Measurements from ENCODE around the gene OR52I1.

Gene OR52I1, protein sequence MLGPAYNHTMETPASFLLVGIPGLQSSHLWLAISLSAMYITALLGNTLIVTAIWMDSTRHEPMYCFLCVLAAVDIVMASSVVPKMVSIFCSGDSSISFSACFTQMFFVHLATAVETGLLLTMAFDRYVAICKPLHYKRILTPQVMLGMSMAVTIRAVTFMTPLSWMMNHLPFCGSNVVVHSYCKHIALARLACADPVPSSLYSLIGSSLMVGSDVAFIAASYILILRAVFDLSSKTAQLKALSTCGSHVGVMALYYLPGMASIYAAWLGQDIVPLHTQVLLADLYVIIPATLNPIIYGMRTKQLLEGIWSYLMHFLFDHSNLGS

DNA sequence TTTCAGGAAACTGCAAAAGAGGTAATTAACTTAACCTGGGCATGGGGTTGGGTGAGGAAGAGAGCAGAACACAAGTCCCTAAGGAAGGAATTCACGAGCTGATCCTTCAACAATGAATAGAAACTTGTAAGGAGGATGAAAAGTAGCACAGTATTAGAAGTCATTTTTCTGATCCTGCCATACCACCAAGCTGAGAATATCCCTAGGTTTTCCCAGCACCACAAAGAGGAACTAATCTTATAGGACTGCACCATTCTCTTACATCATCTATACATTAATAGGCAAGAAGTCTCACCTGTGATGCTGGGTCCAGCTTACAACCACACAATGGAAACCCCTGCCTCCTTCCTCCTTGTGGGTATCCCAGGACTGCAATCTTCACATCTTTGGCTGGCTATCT, at the start of gene OR52I1:
Gene OR52I1 (plus strand): TSS at position 301 of the 400 bp plus-strand sequence. CDS start 0 bp downstream, at position 301.
- Histone ChIP-seq H3K4me1 (peaks cover 0 to 7% (median 0%) of the 10 kb centered on the region in 10 experiments; a peak in 2 of 20 replicates), H3K27me3 (0 out of 22 replicates have a peak, but pooled peaks cover 0 to 9% (median 0%) of the 10 kb centered on the region in 11 experiments), H3K4me2 (peak within 1 kb of the TSS in 2 of 11 experiments; percentile 47 to 60; a peak in 4 of 22 replicates), H3K36me3 (peaks cover 4 to 20% (median 10%) of the 10 kb centered on the region in 11 experiments; a peak in 12 of 22 replicates), H3K4me3 (no peak within 1 kb of the TSS), H3K27ac (peak within 1 kb of the TSS in 2 of 11 experiments; percentile 41 to 54; a peak in 2 of 22 replicates), H3K9me3 (replicated peaks in 1 of 11) (no peaks in the 10 kb centered on the region), H4K20me1 (no peaks in the 10 kb centered on the region), H3K9ac (no peak within 1 kb of the TSS)
- no peak for TF ChIP-seq Cebpa-rat (IDR thresholded peaks at IDR 0.05)

DNA sequence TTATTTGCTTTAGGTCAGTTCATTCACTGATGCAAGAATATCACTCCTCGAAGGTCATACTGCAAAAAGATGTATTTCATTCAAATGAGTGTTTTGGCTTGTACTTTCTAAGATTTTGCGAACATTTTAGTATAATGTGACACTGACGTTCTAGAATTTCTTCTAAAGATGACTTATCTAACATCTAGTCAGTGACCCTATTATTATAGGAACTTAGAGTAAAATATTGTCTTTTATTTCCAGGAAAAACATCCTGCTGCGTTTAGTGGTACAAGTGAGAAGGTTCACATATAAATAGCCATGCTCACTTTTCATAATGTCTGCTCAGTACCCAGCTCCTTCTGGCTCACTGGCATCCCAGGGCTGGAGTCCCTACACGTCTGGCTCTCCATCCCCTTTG, 48.9 kb upstream of the OR52I1 start, which contains the start of gene OR52M1:
Gene OR52M1 (plus strand): TSS at position 301 of the 400 bp plus-strand sequence. CDS start 0 bp downstream, at position 301.
- Histone ChIP-seq H3K4me1 (peaks cover 0 to 6% (median 0%) of the 10 kb centered on the region in 10 experiments; a peak in 1 of 20 replicates), H3K27me3 (no peaks in the 10 kb centered on the region), H3K36me3 (no peaks in the 10 kb centered on the region), H3K9ac (no peak within 1 kb of the TSS), H3K4me2 (no peak within 1 kb of the TSS), H3K4me3 (no peak within 1 kb of the TSS), H3K9me3 (replicated peaks in 1 of 11) (no peaks in the 10 kb centered on the region; a peak in 2 of 22 replicates), H4K20me1 (no peaks in the 10 kb centered on the region), H3K27ac (no peak within 1 kb of the TSS)
- TF ChIP-seq Cebpa-rat (IDR thresholded peaks at IDR 0.05): no peak

DNA sequence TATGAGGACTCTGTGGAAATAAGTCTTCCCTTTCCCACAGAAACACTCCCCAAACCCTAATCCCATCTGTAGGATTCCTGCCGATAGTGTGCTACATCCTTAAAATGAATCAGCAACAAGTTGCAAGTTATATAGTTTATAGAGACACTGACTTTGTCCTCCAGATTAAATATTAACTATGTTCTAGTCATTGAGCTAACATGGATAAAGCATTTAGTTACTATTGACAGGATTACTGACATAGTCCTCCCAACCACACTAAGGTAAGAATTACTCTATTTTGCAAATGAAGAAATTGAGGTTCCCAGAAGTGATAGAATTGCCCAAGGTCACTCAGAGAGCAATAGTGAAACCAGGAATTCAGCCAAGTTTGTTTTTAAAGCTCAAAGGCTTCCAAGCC, 47.0 kb upstream of the OR52I1 start:
- Histone ChIP-seq H3K4me3 (no peak overlapping the region), H4K20me1 (no peaks in the 10 kb centered on the region), H3K9ac (no peak overlapping the region), H3K9me3 (replicated peaks in 1 of 11) (peaks cover 5 to 17% (median 12%) of the 10 kb centered on the region in 11 experiments; a peak in 16 of 22 replicates), H3K4me2 (no peak overlapping the region), H3K4me1 (peaks cover 0 to 6% (median 0%) of the 10 kb centered on the region in 10 experiments; a peak in 1 of 20 replicates), H3K36me3 (no peaks in the 10 kb centered on the region), H3K27me3 (no peaks in the 10 kb centered on the region), H3K27ac (no peak overlapping the region)
- no peak for TF ChIP-seq Cebpa-rat (IDR thresholded peaks at IDR 0.05)

DNA sequence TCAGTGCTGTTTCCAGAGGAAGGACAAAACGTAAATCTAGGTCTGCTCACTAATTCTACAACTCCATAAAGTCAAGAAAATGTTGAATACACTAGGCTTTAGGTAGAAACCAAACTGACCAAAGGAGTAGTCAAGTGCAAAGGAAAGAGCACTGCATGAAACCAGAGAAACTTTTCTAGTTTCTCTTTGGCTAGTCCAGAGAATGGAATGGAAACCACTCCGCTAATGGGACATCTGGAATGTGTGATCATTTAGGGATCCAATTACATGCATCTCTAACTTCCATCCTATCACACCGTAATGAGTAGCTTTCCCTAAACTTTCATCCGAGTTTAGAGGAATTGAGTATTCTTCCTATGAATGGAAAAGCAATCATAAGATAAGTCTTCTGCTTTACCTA, 46.4 kb upstream of the OR52I1 start:
- Histone ChIP-seq H3K27me3 (no peaks in the 10 kb centered on the region), H3K4me1 (peaks cover 0 to 6% (median 0%) of the 10 kb centered on the region in 10 experiments; a peak in 1 of 20 replicates), H3K9ac (no peak overlapping the region), H4K20me1 (no peaks in the 10 kb centered on the region), H3K4me2 (no peak overlapping the region), H3K27ac (no peak overlapping the region), H3K36me3 (no peaks in the 10 kb centered on the region), H3K9me3 (replicated peaks in 1 of 11) (peaks cover 5 to 17% (median 12%) of the 10 kb centered on the region in 11 experiments; a peak in 16 of 22 replicates), H3K4me3 (no peak overlapping the region)
- no peak for TF ChIP-seq Cebpa-rat (IDR thresholded peaks at IDR 0.05)

DNA sequence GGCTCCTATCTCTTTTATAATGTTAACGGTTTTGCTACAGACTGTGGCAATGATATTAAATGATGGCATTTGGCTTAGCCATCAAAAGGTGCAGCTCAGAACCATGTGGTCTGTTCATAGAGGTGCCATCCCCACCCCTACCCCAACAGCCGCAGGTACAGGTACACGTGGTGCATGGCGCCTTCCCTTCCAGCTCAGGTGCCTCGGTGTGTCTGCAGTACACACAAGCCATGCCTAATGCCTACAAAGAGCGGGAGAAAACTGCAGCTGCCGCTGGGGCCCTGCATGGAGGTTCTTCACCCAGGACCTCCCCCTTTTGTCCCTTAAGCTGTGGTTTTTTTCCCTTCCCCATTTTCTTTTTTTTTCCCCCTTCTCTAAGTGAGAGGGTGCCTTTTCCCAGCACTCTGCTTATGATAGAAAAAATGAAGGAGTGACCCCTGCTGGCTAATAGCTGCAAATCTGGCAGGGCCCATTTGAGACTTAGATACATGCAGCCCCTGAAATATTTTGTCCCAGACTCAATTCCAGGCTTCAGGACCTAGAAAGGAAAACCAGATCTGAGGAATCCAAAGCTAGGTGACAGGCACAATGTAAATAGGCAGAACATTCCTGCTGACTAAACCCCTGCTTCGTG, 42.4 kb upstream of the OR52I1 start:
- Histone ChIP-seq H3K4me1 (peaks cover 0 to 4% (median 0%) of the 10 kb centered on the region in 10 experiments; a peak in 1 of 20 replicates), H3K27ac (no peak overlapping the region), H3K27me3 (no peaks in the 10 kb centered on the region), H3K9me3 (replicated peaks in 1 of 11) (peaks cover 5 to 20% (median 12%) of the 10 kb centered on the region in 11 experiments; a peak in 16 of 22 replicates), H4K20me1 (no peaks in the 10 kb centered on the region), H3K4me2 (no peak overlapping the region), H3K4me3 (no peak overlapping the region), H3K9ac (no peak overlapping the region), H3K36me3 (no peaks in the 10 kb centered on the region)
- TF ChIP-seq Cebpa-rat (IDR thresholded peaks at IDR 0.05): no peak

DNA sequence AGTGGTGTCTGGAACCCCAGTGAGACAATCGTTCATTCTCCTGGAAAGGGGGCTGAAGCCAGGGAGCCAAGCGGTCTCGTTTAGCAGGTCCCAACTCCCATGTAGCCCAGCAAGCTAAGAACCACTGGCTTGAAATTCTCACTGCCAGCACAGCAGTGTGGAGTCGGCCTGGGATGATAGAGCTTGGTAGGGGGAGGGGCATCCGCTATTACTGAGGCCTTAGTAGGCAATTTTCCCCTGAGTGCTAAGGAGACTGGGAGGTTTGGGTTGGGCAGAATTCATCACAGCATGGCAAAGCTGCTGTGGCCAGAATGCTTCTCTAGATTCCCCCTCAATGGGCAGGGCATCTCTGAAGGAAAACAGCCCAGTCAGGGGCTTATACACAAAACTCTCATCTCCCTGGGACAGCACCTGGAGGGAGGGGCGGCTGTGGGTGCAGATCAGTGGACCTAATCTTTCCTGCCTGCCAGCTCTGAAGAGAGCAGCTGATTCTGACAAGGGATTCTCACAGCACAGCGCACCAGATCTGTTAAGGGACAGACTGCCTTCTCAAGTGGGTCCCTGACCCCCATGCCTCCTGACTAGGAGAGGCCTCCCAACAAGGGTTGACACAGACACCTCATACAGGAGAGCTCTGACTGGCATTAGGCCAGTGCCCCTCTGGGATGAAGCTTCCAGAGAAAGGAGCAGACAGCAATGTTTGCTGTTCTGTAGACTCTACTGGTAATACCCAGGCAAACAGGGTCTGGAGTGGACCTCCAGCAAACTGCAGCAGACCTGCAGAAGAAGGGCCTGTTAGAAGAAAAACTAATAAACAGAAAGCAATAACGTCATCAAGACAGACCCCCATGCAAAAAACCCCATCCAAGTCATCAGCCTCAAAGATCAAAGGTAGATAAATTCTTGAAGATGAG, 34.1 kb upstream of the OR52I1 start:
- Histone ChIP-seq H3K9me3 (replicated peaks in 1 of 11) (peaks cover 8 to 30% (median 11%) of the 10 kb centered on the region in 11 experiments; a peak in 18 of 22 replicates), H3K4me2 (no peak overlapping the region), H3K36me3 (no peaks in the 10 kb centered on the region), H3K4me3 (no peak overlapping the region), H3K27me3 (no peaks in the 10 kb centered on the region), H3K9ac (no peak overlapping the region), H3K4me1 (no peaks in the 10 kb centered on the region), H4K20me1 (no peaks in the 10 kb centered on the region), H3K27ac (no peak overlapping the region)
- no peak for TF ChIP-seq Cebpa-rat (IDR thresholded peaks at IDR 0.05)

DNA sequence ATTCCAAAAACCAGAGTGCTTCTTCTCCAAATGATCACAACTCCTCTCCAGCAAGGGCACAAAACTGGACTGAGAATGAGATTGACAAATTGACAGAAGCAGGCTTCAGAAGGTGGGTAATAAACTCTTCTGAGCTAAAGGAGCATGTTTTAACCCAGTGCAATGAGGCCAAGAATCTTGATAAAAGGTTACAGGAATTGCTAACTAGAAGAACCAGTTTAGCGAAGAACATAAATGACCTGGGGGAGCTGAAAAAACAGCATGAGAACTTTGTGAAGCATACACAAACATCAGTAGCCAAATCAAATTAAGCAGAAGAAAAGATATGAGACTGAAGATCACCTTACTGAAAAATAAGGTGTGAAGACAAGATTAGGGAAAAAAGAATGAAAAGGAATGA, 33.4 kb upstream of the OR52I1 start:
- H3K9me3 ChIP-seq (replicated peaks in 1 of 11): peaks cover 8 to 32% (median 11%) of the 10 kb centered on the region in 11 experiments; a peak in 18 of 22 replicates
- H3K4me2 ChIP-seq: no peak overlapping the region
- H3K9ac ChIP-seq: no peak overlapping the region
- no peaks in the 10 kb centered on the region for H3K27me3 ChIP-seq
- no peaks in the 10 kb centered on the region for H4K20me1 ChIP-seq
- no peak overlapping the region for H3K27ac ChIP-seq
- H3K4me1 ChIP-seq: no peaks in the 10 kb centered on the region
- TF ChIP-seq Cebpa-rat (IDR thresholded peaks at IDR 0.05): no peak
- H3K4me3 ChIP-seq: no peak overlapping the region
- H3K36me3 ChIP-seq: no peaks in the 10 kb centered on the region

DNA sequence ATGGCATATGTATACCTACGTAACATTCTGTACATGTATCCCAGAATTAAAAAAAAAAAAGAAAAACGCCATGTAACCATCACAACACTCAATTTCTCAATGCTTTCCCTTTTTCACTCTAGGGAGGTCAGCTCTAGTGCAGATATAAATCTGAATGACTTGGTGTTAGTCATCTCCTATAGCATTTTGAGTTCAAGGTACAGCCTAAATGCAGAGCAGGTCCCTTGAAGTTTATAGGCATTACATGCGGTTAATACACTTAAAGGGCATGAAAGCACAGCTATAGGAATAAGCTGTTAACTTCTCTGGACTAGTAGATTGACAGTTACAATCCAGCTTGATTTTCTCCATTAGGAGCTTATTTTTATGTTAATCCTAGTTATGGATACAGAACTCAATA, 28.5 kb upstream of the OR52I1 start:
- Histone ChIP-seq H3K4me2 (no peak overlapping the region), H3K9ac (no peak overlapping the region), H3K4me1 (no peaks in the 10 kb centered on the region), H4K20me1 (no peaks in the 10 kb centered on the region), H3K4me3 (no peak overlapping the region), H3K36me3 (0 out of 22 replicates have a peak, but pooled peaks cover 0 to 3% (median 0%) of the 10 kb centered on the region in 11 experiments), H3K9me3 (replicated peaks in 1 of 11) (peaks cover 13 to 48% (median 21%) of the 10 kb centered on the region in 11 experiments; a peak in 20 of 22 replicates), H3K27ac (no peak overlapping the region), H3K27me3 (peaks cover 0 to 10% (median 0%) of the 10 kb centered on the region in 11 experiments; a peak in 2 of 22 replicates)
- TF ChIP-seq Cebpa-rat (IDR thresholded peaks at IDR 0.05): no peak

Data from BLaER1 treated with 17β-estradiol and CSF1 and Interleukin-3, amounts not matched to agents 10 nM and 100 nM (cell line).